Measurements from ENCODE around the gene GNL1. TPM values are rescaled to one million over a fixed set of nuclear protein-coding genes. Genes with fewer than 3 reads are reported as not detected.
"Not testable (repeated sequence)": the region's sequence is repeated elsewhere in the genome, so short reads cannot be mapped to it uniquely, and the experiment has no call there.

GNL1 gene
- polyA plus RNA-seq, 5 donors: 88.9 to 114 (median 103) TPM

- no peak for DNase-seq
These were observed 55.6 kb downstream of the GNL1 start for GRCh38 chr6:30500421-30501355.

- not testable (repeated sequence) for DNase-seq
These were observed 57.6 kb downstream of the GNL1 start for GRCh38 chr6:30498705-30499104.

- DNase-seq: no peak
These were observed 58.6 kb downstream of the GNL1 start for GRCh38 chr6:30497714-30498113.

- not testable (repeated sequence) for DNase-seq
These were observed 59.1 kb downstream of the GNL1 start for GRCh38 chr6:30497261-30497599.

- no peak for DNase-seq
These were observed 60.3 kb downstream of the GNL1 start for GRCh38 chr6:30495993-30496392.

GRCh38 chr6:30495060-30495459, 61.2 kb downstream of the GNL1 start:
- DNase-seq: not testable (repeated sequence)

- no peak for DNase-seq
These were observed 61.9 kb downstream of the GNL1 start for GRCh38 chr6:30494291-30494861.

- DNase-seq: no peak
These were observed 62.5 kb downstream of the GNL1 start for GRCh38 chr6:30493643-30494250.

- DNase-seq: no peak
These were observed 64.0 kb downstream of the GNL1 start for GRCh38 chr6:30491991-30492952.

Other genes starting within 250 kb of the GNL1 start
- gene TRIM39, start 229.6 kb downstream of the GNL1 start, polyA plus RNA-seq (ENCODE audit: insufficient read depth in 1 of 5, insufficient read length in 5 of 5, low replicate concordance in 1 of 5): 10 to 100 TPM; 11.3 to 14.1 (median 12.8) TPM
- gene RPP21, start 211.3 kb downstream of the GNL1 start, polyA plus RNA-seq (ENCODE audit: insufficient read depth in 1 of 5, insufficient read length in 5 of 5, low replicate concordance in 1 of 5): 10 to 100 TPM; 26.3 to 49.2 (median 31.7) TPM
- gene HLA-E, start 67.0 kb downstream of the GNL1 start, polyA plus RNA-seq (ENCODE audit: insufficient read depth in 1 of 5, insufficient read length in 5 of 5, low replicate concordance in 1 of 5): 100 to 1,000 TPM; 169 to 206 (median 201) TPM
- 10 to 100 TPM; 33.4 to 42.7 (median 36.8) TPM for gene PRR3, start 806 bp upstream of the GNL1 start, polyA plus RNA-seq (ENCODE audit: insufficient read depth in 1 of 5, insufficient read length in 5 of 5, low replicate concordance in 1 of 5)
- gene ABCF1, start 15.0 kb upstream of the GNL1 start, polyA plus RNA-seq (ENCODE audit: insufficient read depth in 1 of 5, insufficient read length in 5 of 5, low replicate concordance in 1 of 5): 10 to 100 TPM; 47.5 to 66.6 (median 60.3) TPM
- 10 to 100 TPM; 46.7 to 55.2 (median 48.8) TPM for gene PPP1R10, start 60.8 kb upstream of the GNL1 start, polyA plus RNA-seq (ENCODE audit: insufficient read depth in 1 of 5, insufficient read length in 5 of 5, low replicate concordance in 1 of 5)
- gene MRPS18B, start 61.4 kb upstream of the GNL1 start, polyA plus RNA-seq (ENCODE audit: insufficient read depth in 1 of 5, insufficient read length in 5 of 5, low replicate concordance in 1 of 5): 10 to 100 TPM; 41.8 to 48.2 (median 47.1) TPM
- 10 to 100 TPM; 53.8 to 77.1 (median 63.6) TPM for gene ATAT1, start 70.4 kb upstream of the GNL1 start, polyA plus RNA-seq (ENCODE audit: insufficient read depth in 1 of 5, insufficient read length in 5 of 5, low replicate concordance in 1 of 5)
- 10 to 100 TPM in 4 of 5 donors, 1 to 10 TPM in 1; 9.7 to 16.1 (median 15.6) TPM for gene C6orf136, start 90.6 kb upstream of the GNL1 start, polyA plus RNA-seq (ENCODE audit: insufficient read depth in 1 of 5, insufficient read length in 5 of 5, low replicate concordance in 1 of 5)
- 10 to 100 TPM; 32.2 to 42.4 (median 37.3) TPM for gene DHX16, start 116.5 kb upstream of the GNL1 start, polyA plus RNA-seq (ENCODE audit: insufficient read depth in 1 of 5, insufficient read length in 5 of 5, low replicate concordance in 1 of 5)
- 10 to 100 TPM; 36.9 to 49.7 (median 44.2) TPM for gene PPP1R18, start 130.2 kb upstream of the GNL1 start, polyA plus RNA-seq (ENCODE audit: insufficient read depth in 1 of 5, insufficient read length in 5 of 5, low replicate concordance in 1 of 5)
- gene NRM, start 134.5 kb upstream of the GNL1 start, polyA plus RNA-seq (ENCODE audit: insufficient read depth in 1 of 5, insufficient read length in 5 of 5, low replicate concordance in 1 of 5): 10 to 100 TPM; 38.5 to 43.4 (median 41.0) TPM
- gene MDC1, start 160.8 kb upstream of the GNL1 start, polyA plus RNA-seq (ENCODE audit: insufficient read depth in 1 of 5, insufficient read length in 5 of 5, low replicate concordance in 1 of 5): 10 to 100 TPM; 38.7 to 55.3 (median 44.5) TPM
- gene TUBB, start 163.9 kb upstream of the GNL1 start, polyA plus RNA-seq (ENCODE audit: insufficient read depth in 1 of 5, insufficient read length in 5 of 5, low replicate concordance in 1 of 5): 1,000 to 10,000 TPM; 1,106 to 1,526 (median 1,140) TPM
- 100 to 1,000 TPM; 110 to 131 (median 122) TPM for gene FLOT1, start 186.2 kb upstream of the GNL1 start, polyA plus RNA-seq (ENCODE audit: insufficient read depth in 1 of 5, insufficient read length in 5 of 5, low replicate concordance in 1 of 5)
- 10 to 100 TPM in 3 of 5 donors, 1 to 10 TPM in 2; 7.6 to 23.0 (median 14.1) TPM for gene IER3, start 188.1 kb upstream of the GNL1 start, polyA plus RNA-seq (ENCODE audit: insufficient read depth in 1 of 5, insufficient read length in 5 of 5, low replicate concordance in 1 of 5)